HG02623 (cell line): ENCODE measurements around the gene GCFC2.
"Not testable (repeated sequence)": the region's sequence is repeated elsewhere in the genome, so short reads cannot be mapped to it uniquely, and the experiment has no call there.

ENCODE experiments used
- ATAC-seq: cut with Tn5 transposase; IDR thresholded peaks from one replicate; pipeline ENCODE4 v1.9.1; 2021; ENCODE audit warnings: moderate library complexity; ENCODE audit not compliant: unreplicated experiment

The GCFC2 gene

GRCh38 chr2:75710577-75711253 lies at the start of gene GCFC2:
GCFC2 (minus strand) TSS chr2:75710915; CDS start chr2:75710855, 60 bp downstream.
- peak; percentile 88 for ATAC-seq

GRCh38 chr2:75752828-75753227 lies 42.1 kb upstream of the GCFC2 start:
- no peak for ATAC-seq

- ATAC-seq, result no peak
Measured at GRCh38 chr2:75751824-75752468, 41.2 kb upstream of the GCFC2 start.

GRCh38 chr2:75751360-75751759 lies 40.6 kb upstream of the GCFC2 start:
- ATAC-seq, result peak; percentile 45

GRCh38 chr2:75737961-75738360 lies 27.2 kb upstream of the GCFC2 start:
- ATAC-seq, result no peak

- no peak for ATAC-seq
Measured at GRCh38 chr2:75736276-75736675, 25.6 kb upstream of the GCFC2 start.

- ATAC-seq, result no peak
Measured at GRCh38 chr2:75729861-75730260, 19.1 kb upstream of the GCFC2 start.

- ATAC-seq, result no peak
Measured at GRCh38 chr2:75728614-75729419, 18.1 kb upstream of the GCFC2 start.

- ATAC-seq, result no peak
Measured at GRCh38 chr2:75722687-75723086, 12.0 kb upstream of the GCFC2 start.

GRCh38 chr2:75720525-75720924 lies 9.8 kb upstream of the GCFC2 start:
- ATAC-seq, result no peak

GRCh38 chr2:75719616-75720015 lies 8.9 kb upstream of the GCFC2 start:
- no peak for ATAC-seq

- no peak for ATAC-seq
Measured at GRCh38 chr2:75716406-75716805, 5.7 kb upstream of the GCFC2 start.

- not testable (repeated sequence) for ATAC-seq
Measured at GRCh38 chr2:75711590-75711989, 875 bp upstream of the GCFC2 start.

- no peak for ATAC-seq
Measured at GRCh38 chr2:75710220-75710576, 517 bp downstream of the GCFC2 start.

GRCh38 chr2:75709297-75709696 lies 1.4 kb downstream of the GCFC2 start:
- ATAC-seq, result no peak

- ATAC-seq, result no peak
Measured at GRCh38 chr2:75707901-75708300, 2.8 kb downstream of the GCFC2 start.

GRCh38 chr2:75705921-75706320 lies 4.8 kb downstream of the GCFC2 start:
- no peak for ATAC-seq

- ATAC-seq, result no peak
Measured at GRCh38 chr2:75703589-75704287, 7.0 kb downstream of the GCFC2 start.

- no peak for ATAC-seq
Measured at GRCh38 chr2:75702593-75702992, 8.1 kb downstream of the GCFC2 start.

- no peak for ATAC-seq
Measured at GRCh38 chr2:75698918-75699317, 11.8 kb downstream of the GCFC2 start.

GRCh38 chr2:75688196-75688595 lies 22.5 kb downstream of the GCFC2 start:
- no peak for ATAC-seq
